GM12874 (cell line): ENCODE data around the gene SNAP29.

ENCODE experiments used
- CTCF ChIP-seq: IDR thresholded peaks from 2 replicates; pipeline ENCODE4 v1.5.1; 2011; ENCODE audit warnings: low read depth, mild to moderate bottlenecking, control low read depth, low read length, moderate library complexity; ENCODE audit not compliant: insufficient read depth

SNAP29 gene

DNA sequence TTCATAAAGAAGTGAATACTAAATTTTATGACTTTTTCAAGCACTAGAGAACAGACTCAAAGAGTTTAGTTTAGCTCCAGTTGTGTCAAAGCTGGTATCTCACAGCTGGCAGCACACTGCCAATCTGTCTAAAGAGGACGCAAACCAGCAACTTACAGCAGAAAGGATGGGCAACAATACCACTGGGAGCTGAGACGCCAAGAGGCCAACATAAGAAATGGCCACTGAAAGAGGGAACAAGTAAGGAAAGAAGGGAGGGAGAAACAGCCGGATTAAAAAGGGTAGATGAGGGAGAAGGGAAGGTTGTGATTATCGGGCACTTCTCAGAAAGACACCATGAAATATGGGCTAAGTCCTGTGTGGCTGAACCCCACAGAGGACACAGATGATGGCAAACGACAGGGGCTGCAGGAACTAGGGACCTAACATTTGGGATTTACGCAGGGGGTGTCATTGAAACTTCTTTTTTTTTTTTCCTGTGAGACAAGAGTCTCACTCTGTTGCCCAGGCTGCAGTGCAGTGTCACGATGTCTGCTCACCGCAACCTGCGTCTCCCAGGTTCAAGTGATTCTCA, 43.2 kb upstream of the SNAP29 start:
- no peak for TF ChIP-seq CTCF

DNA sequence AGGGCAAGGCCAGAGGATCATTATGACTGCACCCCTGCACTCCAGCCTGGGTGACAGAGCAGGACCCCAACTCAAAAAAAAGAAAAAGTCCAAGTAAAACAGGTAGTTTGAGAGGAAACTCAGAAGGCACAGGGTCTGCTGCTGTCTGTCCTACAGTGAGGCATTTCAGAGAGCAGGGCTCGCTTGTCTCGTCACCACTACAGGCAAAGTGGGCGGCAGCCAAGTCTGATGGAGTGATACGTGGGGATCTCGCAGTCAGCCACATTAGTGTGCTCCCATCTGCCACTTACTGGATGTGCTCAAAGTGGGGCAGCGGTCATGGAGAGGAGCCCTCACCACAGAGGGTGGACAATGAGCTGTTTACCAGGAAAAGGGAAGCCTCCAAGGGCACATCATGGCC, 42.2 kb upstream of the SNAP29 start:
- TF ChIP-seq CTCF = no peak

DNA sequence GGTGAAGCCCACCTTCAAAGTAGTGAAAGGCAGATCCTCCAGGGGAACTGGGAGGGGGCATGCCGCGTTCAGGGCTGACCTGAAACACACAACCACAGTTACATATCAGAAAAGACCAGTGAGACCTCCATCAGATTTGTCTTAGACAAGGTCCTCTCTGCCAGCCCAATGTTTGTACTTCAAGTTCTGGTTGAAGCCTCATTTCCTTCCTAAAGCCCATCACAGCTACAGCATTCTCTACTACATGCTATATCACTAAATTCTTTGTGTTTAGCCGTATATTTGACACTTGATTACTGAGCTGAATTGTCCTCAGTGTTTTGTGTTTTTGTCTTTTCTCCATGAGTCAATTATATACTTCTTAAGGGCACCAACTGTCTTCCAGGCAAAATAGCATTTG, 40.3 kb upstream of the SNAP29 start:
- TF ChIP-seq CTCF = no peak

- TF ChIP-seq CTCF = no peak
These were observed 39.3 kb upstream of the SNAP29 start for GRCh38 chr22:20819471-20819870.

DNA sequence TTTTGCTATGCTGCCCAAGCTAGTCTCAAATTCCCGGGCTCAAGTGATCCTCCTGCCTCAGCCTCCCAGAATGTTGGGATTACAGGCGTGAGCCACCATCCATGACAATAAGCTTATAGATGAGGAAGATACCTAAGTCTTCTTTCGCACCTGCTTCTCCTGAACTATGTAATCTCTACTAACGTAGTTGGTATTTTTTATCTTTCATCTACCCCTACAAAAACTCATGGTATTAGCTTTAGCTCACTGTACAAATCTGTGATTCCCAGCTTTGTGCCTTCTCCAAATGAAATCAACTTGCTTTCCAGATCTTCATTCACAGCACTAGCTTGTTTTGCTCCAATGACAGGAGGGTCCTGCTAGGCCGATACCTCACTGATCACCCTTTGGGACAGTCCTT, 36.6 kb upstream of the SNAP29 start:
- TF ChIP-seq CTCF = no peak

DNA sequence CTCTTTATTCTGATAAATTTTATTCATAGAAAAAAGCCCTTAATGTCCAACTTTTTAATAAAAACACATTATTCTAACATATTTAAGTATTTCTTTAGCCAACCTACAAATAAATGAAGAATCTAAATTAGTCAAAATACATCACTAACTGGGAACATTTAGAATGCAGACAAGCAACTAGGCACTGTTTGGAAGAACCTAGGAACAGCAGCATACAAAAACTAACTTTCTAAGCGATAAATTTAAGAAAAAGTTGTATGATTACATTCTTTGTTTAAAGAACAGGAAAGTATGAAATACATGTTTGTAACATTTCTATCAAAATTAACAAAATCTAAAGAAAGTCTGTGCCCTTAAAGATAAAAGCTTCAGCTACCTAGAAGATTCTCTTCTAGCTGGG, 35.5 kb upstream of the SNAP29 start:
- TF ChIP-seq CTCF = no peak

GRCh38 chr22:20825624-20826023, 33.2 kb upstream of the SNAP29 start:
- TF ChIP-seq CTCF = no peak
